Stomach smooth muscle (tissue), 2 donors: ENCODE measurements around the gene PHF13.
"Not testable (repeated sequence)": the region's sequence is repeated elsewhere in the genome, so short reads cannot be mapped to it uniquely, and the experiment has no call there.

Experiments used
- H3K27ac ChIP-seq: one replicate; pipeline ENCODE4 v1.7.0; 2013; ENCODE audit warnings: mild to moderate bottlenecking, low read length, inconsistent platforms
- H3K27me3 ChIP-seq, 2 donors: one replicate each; pipeline ENCODE4 v1.7.0; 2013; ENCODE audit warnings: low read length in 2 of 2; ENCODE audit not compliant: insufficient read depth in 2 of 2, control insufficient read depth in 1 of 2
- H3K36me3 ChIP-seq, 2 donors: one replicate each; pipeline ENCODE4 v1.7.0; 2013; ENCODE audit warnings: low read length in 2 of 2; ENCODE audit not compliant: control insufficient read depth in 2 of 2, insufficient read depth in 2 of 2
- H3K4me1 ChIP-seq: one replicate; pipeline ENCODE4 v1.7.0; 2013; ENCODE audit warnings: low read length; ENCODE audit not compliant: control insufficient read depth, insufficient read depth
- H3K4me3 ChIP-seq, 2 donors: one replicate each; pipeline ENCODE4 v1.7.0; 2013; ENCODE audit warnings: low read length in 2 of 2
- H3K9ac ChIP-seq, 2 donors: one replicate each; pipeline ENCODE4 v1.7.0; 2013; ENCODE audit warnings: low read length in 2 of 2, mild to moderate bottlenecking in 1 of 2
- H3K9me3 ChIP-seq, 2 donors: one replicate each; pipeline ENCODE4 v1.7.0; 2013; ENCODE audit warnings: low read length in 2 of 2; ENCODE audit not compliant: control insufficient read depth in 2 of 2
- donor health status: healthy.
- donor health status: Pancreatic carcinoma.

The PHF13 gene

GRCh38 chr1:6651909-6652308 lies 38.4 kb downstream of the PHF13 start:
- no peak overlapping the region for H3K27ac ChIP-seq
- no peaks in the 10 kb centered on the region for H3K27me3 ChIP-seq
- H3K9ac ChIP-seq: no peak overlapping the region
- H3K9me3 ChIP-seq: no peaks in the 10 kb centered on the region
- no peaks in the 10 kb centered on the region for H3K4me1 ChIP-seq
- H3K36me3 ChIP-seq: peaks cover 18 to 26% of the 10 kb centered on the region in 2 donors
- no peak overlapping the region for H3K4me3 ChIP-seq

GRCh38 chr1:6652986-6653385 lies 39.5 kb downstream of the PHF13 start:
- H3K9me3 ChIP-seq: no peaks in the 10 kb centered on the region
- H3K27ac ChIP-seq: no peak overlapping the region
- H3K4me1 ChIP-seq: no peaks in the 10 kb centered on the region
- H3K27me3 ChIP-seq: no peaks in the 10 kb centered on the region
- peaks cover 20 to 30% of the 10 kb centered on the region in 2 donors for H3K36me3 ChIP-seq
- H3K9ac ChIP-seq: no peak overlapping the region
- H3K4me3 ChIP-seq: no peak overlapping the region

DNA sequence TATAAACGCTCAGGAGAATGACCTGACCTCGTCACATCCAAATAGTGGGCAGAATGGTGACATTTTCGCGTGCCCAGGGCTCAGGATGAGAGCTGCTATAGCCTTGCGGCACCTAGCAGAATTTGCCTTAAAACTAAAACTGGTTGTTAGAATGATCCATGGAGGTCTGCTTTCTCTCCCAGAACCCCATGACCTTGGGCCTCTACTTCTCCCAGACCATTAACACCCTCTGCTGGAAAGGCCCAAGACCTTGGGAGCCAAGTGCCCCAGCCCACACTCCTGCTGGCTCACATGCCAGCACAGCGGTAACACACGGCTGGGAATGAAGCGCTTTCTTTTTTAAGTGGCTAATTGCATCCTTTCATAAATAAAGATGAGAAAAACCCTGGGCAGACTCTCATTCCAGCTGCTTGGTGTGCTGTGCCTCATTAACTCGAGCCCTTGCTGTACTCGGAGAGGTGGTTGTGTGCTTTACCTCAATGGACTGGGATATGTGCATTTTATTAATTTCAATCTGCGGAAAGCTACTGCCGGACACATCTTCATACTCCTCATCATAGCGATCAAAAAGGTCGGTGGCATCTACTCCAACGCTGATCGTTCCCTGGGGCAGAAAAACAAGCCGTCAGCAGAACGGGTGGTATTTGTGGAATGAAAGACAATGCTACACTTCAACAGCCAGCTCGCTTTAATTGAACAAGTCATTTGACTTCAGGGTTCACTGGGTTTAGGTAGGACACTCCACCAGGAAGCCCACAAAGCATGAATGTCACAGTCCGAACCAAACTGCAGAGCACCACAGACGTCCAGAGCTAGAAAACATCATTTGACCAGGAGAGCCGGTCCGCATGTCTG lies 40.1 kb downstream of the PHF13 start:
- H3K27ac ChIP-seq: no peak overlapping the region
- H3K27me3 ChIP-seq: no peaks in the 10 kb centered on the region
- no peaks in the 10 kb centered on the region for H3K9me3 ChIP-seq
- no peak overlapping the region for H3K9ac ChIP-seq
- no peaks in the 10 kb centered on the region for H3K4me1 ChIP-seq
- no peak overlapping the region for H3K4me3 ChIP-seq
- peaks cover 20 to 31% of the 10 kb centered on the region in 2 donors for H3K36me3 ChIP-seq

- peaks cover 21 to 24% of the 10 kb centered on the region in 2 donors for H3K36me3 ChIP-seq
- no peak overlapping the region for H3K27ac ChIP-seq
Observed at GRCh38 chr1:6657138-6657537, 43.6 kb downstream of the PHF13 start.

DNA sequence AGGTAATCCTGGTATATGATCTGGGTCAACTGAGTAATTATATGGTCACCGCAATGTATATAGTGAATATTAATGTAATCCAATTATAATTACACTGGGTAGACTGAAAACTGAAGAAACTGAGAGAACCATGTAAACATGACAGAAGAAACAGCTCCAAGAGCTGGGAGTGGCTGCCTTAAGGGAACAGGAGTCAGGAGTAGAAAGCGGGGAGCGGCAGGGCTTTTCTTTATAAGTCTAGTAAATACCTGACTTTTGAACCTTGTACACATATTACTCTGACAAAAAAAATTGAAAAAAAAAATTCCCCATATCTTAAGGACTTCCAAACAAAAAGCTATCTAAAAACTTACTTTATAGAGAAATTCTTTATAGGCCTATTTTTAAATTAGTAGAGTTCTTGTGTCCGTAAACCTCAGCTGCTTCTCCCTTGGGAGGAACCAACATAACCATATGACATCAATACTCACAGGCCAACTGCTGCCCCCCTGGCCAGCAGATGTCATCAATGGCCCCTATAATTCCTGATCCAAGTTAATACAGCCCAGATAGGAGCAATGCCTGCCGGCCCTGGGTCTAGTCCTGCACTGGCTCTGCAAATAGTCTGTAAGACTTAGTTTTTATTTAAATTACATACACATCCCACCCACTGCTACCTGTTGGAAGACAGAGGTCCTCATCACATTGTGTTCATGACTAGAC lies 45.0 kb downstream of the PHF13 start:
- Histone ChIP-seq H3K4me1 (no peaks in the 10 kb centered on the region), H3K9ac (no peak overlapping the region), H3K9me3 (no peaks in the 10 kb centered on the region), H3K36me3 (peaks cover 7 to 14% of the 10 kb centered on the region in 2 donors), H3K4me3 (no peak overlapping the region), H3K27me3 (no peaks in the 10 kb centered on the region), H3K27ac (no peak overlapping the region)

More at GRCh38 chr1:6657138-6657537, 43.6 kb downstream of the PHF13 start:
- Histone ChIP-seq H3K9me3 (no peaks in the 10 kb centered on the region), H3K4me1 (no peaks in the 10 kb centered on the region), H3K9ac (no peak overlapping the region), H3K4me3 (no peak overlapping the region), H3K27me3 (no peaks in the 10 kb centered on the region)

DNA sequence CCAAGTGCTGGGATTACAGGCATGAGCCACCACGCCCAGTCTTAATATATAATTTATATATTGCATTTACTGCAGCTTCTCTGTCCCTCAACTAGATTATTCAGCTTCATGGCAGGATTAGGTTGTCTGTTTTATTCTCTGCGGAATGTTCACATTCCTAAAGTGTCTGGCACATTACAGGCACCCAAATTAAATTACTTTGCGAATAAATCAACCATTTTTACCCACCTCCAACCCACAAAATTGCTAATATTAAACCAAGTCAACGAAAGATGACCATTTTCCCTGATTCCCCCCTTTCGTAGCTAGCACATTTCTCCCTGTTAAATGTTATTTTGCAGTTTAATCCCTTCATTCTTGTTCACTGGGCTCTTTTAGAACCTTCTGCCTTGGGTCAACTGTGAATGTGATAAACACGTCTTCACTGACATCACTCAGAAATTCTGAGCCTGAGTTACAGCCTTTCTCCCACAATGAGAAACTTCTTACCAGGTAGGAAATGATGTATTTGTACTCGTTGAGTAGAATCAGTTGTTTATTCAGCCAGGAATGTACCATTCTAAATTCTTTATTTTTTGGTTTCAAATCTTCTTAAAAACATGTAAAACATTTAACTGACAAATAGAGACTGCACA lies 47.0 kb downstream of the PHF13 start:
- Histone ChIP-seq H3K4me3 (no peak overlapping the region), H3K36me3 (peaks cover 10% of the 10 kb centered on the region in 2 donors), H3K9ac (no peak overlapping the region), H3K27me3 (no peaks in the 10 kb centered on the region), H3K4me1 (no peaks in the 10 kb centered on the region), H3K9me3 (no peaks in the 10 kb centered on the region), H3K27ac (no peak overlapping the region)

GRCh38 chr1:6662468-6662867 lies 48.9 kb downstream of the PHF13 start:
- H3K27ac ChIP-seq, H3K4me3 ChIP-seq, H3K9me3 ChIP-seq, H3K9ac ChIP-seq, H3K27me3 ChIP-seq, H3K4me1 ChIP-seq: not testable (repeated sequence)
- peaks cover 17 to 23% of the 10 kb centered on the region in 2 donors for H3K36me3 ChIP-seq

- Histone ChIP-seq H3K9ac (no peak overlapping the region), H3K4me1 (no peaks in the 10 kb centered on the region), H3K27me3 (no peaks in the 10 kb centered on the region), H3K4me3 (no peak overlapping the region), H3K27ac (no peak overlapping the region), H3K9me3 (no peaks in the 10 kb centered on the region), H3K36me3 (peaks cover 19 to 23% of the 10 kb centered on the region in 2 donors)
Observed at GRCh38 chr1:6666696-6667095, 53.2 kb downstream of the PHF13 start.

DNA sequence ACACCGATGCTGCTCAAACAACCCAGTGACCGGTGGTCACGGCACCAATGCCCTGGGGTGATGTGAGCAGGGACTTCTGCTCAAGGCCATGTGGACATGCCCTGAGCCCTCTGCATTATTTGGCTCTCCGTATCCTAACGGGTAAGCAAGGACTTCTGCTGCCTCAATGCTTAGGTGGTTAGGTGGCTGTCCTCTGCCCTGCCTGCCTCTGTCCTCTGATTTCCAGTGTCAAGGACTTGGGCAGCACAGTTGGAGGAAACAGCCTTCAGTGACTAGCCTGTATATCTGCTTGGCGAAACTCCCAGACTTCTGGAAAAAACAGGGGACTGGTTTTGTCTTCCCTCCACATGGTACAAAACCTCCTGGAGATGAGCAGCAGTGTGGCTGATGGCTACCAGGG lies 53.6 kb downstream of the PHF13 start:
- peaks cover 19 to 23% of the 10 kb centered on the region in 2 donors for H3K36me3 ChIP-seq
- no peak overlapping the region for H3K9ac ChIP-seq
- H3K27ac ChIP-seq: no peak overlapping the region
- no peak overlapping the region for H3K4me3 ChIP-seq
- H3K27me3 ChIP-seq: no peaks in the 10 kb centered on the region
- no peaks in the 10 kb centered on the region for H3K9me3 ChIP-seq
- H3K4me1 ChIP-seq: no peaks in the 10 kb centered on the region

- H3K27ac ChIP-seq: no peak overlapping the region
- H3K4me3 ChIP-seq: no peak overlapping the region
- H3K4me1 ChIP-seq: peaks cover 5% of the 10 kb centered on the region
- no peaks in the 10 kb centered on the region for H3K9me3 ChIP-seq
- no peak overlapping the region for H3K9ac ChIP-seq
- peaks cover 19 to 23% of the 10 kb centered on the region in 2 donors for H3K36me3 ChIP-seq
- no peaks in the 10 kb centered on the region for H3K27me3 ChIP-seq
Observed at GRCh38 chr1:6668503-6668902, 55.0 kb downstream of the PHF13 start.
